Medulla oblongata (tissue), 1 donor: ENCODE measurements around the gene CYP2E1.
"Not testable (repeated sequence)": the region's sequence is repeated elsewhere in the genome, so short reads cannot be mapped to it uniquely, and the experiment has no call there.

Experiments used
- DNase-seq: peaks from one replicate; pipeline ENCODE4 v3.0.0-alpha.2; 2015; ENCODE audit errors: extremely low spot score

The CYP2E1 gene

GRCh38 chr10:133569801-133570200 is 42.6 kb downstream of the CYP2E1 start:
- DNase-seq = not testable (repeated sequence)

- not testable (repeated sequence) for DNase-seq
These were observed 44.9 kb downstream of the CYP2E1 start for GRCh38 chr10:133572055-133572454.

GRCh38 chr10:133573460-133573859 is 46.3 kb downstream of the CYP2E1 start:
- DNase-seq = not testable (repeated sequence)

- not testable (repeated sequence) for DNase-seq
These were observed 49.9 kb downstream of the CYP2E1 start for GRCh38 chr10:133577037-133577436.
